ENCODE results near the gene SMAD4. TPM values are rescaled to one million over a fixed set of nuclear protein-coding genes. Genes with fewer than 3 reads are reported as not detected.

The SMAD4 gene
- total and polyA plus RNA-seq, 2 of the 8 experiments (the other 6 are each of a cell fraction or from before 2014, with no cell fraction given) = 86.5 to 139 TPM

GRCh38 chr18:51020536-51020935 lies 9.5 kb upstream of the SMAD4 start (continued):
- TF ChIP-seq RBBP5 (IDR thresholded peaks at IDR 0.05; ENCODE audit: borderline replicate concordance, low read depth, low read length) (no peak), GTF2F1 (IDR thresholded peaks at IDR 0.05; ENCODE audit: borderline replicate concordance, low read depth, low read length) (no peak), RAD21 (IDR thresholded peaks at IDR 0.05 in 1 of 2, conservative IDR thresholded peaks at IDR 0.05 in 1 of 2; ENCODE audit: low read depth in 2 of 2, low read length in 2 of 2) (no peak), SP1 (IDR thresholded peaks at IDR 0.05; ENCODE audit: low read depth, low read length) (no peak)

Measured in H1 (cell line).